ENCODE data around the gene NKAIN1.

DNA sequence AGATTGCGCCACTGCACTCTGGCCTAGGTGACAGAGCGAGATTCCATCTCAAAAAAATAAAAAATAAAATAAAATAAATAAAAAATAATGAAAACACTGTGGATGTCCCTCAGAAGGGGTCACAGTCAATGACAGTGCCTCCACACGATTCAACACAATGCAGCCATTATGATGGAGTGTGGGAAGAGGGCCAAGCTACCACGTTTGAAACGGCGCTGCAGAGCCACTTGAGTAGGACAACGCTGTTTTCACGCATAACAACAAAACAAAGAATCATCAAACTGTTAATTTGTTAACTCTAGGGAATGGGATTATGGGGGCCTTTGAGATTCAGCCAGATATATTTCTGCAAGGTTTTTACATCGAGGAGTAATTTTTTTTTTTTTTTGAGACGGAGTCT lies 36.5 kb downstream of the NKAIN1 start:
- TF ChIP-seq CTCF (IDR thresholded peaks at IDR 0.05) (no peak), EZH2 (IDR thresholded peaks at IDR 0.05; ENCODE audit: borderline replicate concordance, insufficient read depth, low read depth, low read length, poor library complexity, severe bottlenecking) (no peak)
